ENCODE data around the gene ADRA2B.

The ADRA2B gene

GRCh38 chr2:96107708-96108065 is 8.7 kb downstream of the ADRA2B start:
- CTCF ChIA-PET: interaction anchor here (1.6 kb wide), 1 partner anchor 115 kb away, joined by 4 read pairs; no protein-coding TSS in a partner anchor

GRCh38 chr2:96106991-96107707 is 9.2 kb downstream of the ADRA2B start:
- CTCF ChIA-PET: no interaction called here

More at GRCh38 chr2:96107708-96108065, 8.7 kb downstream of the ADRA2B start:
- no peak for DNase-seq (ENCODE audit: extremely low spot score)
- TF ChIP-seq ARNT (IDR thresholded peaks at IDR 0.05) (no peak), CTBP1 (IDR thresholded peaks at IDR 0.05; ENCODE audit: borderline replicate concordance) (no peak), TARDBP (IDR thresholded peaks at IDR 0.05) (no peak), HDGF (IDR thresholded peaks at IDR 0.05; ENCODE audit: borderline replicate concordance) (no peak), SUZ12 (IDR thresholded peaks at IDR 0.05) (no peak), BHLHE40 (IDR thresholded peaks at IDR 0.05; ENCODE audit: borderline replicate concordance) (no peak), FOXA1 (IDR thresholded peaks at IDR 0.05) (no peak), NFRKB (IDR thresholded peaks at IDR 0.05) (no peak), FOXM1 (IDR thresholded peaks at IDR 0.05; ENCODE audit: borderline replicate concordance) (no peak), ELF4 (IDR thresholded peaks at IDR 0.05) (no peak)
- POLR2A ChIA-PET: no interaction called here

GRCh38 chr2:96105994-96106715 is 10.2 kb downstream of the ADRA2B start:
- ChIA-PET POLR2A (no interaction called here), CTCF (no interaction called here)
- TF ChIP-seq CTBP1 (IDR thresholded peaks at IDR 0.05; ENCODE audit: borderline replicate concordance): no peak
- TF ChIP-seq LEF1 (IDR thresholded peaks at IDR 0.05; ENCODE audit: borderline replicate concordance): no peak
- no peak for TF ChIP-seq PKNOX1 (IDR thresholded peaks at IDR 0.05)
- no peak for TF ChIP-seq BHLHE40 (IDR thresholded peaks at IDR 0.05; ENCODE audit: borderline replicate concordance)
- no peak for TF ChIP-seq FOXK2 (IDR thresholded peaks at IDR 0.05)
- TF ChIP-seq SP1 (IDR thresholded peaks at IDR 0.05): no peak
- no peak for TF ChIP-seq L3MBTL2 (conservative IDR thresholded peaks at IDR 0.05)
- TF ChIP-seq HDGF (IDR thresholded peaks at IDR 0.05; ENCODE audit: borderline replicate concordance): no peak
- no peak for TF ChIP-seq ARNT (IDR thresholded peaks at IDR 0.05)
- TF ChIP-seq FOXA1 (IDR thresholded peaks at IDR 0.05): no peak
- no peak for TF ChIP-seq NFRKB (IDR thresholded peaks at IDR 0.05)
- TF ChIP-seq ZNF384 (IDR thresholded peaks at IDR 0.05): no peak
- no peak for TF ChIP-seq TARDBP (IDR thresholded peaks at IDR 0.05)
- TF ChIP-seq FOXM1 (IDR thresholded peaks at IDR 0.05; ENCODE audit: borderline replicate concordance): no peak
- TF ChIP-seq SUZ12 (IDR thresholded peaks at IDR 0.05): no peak
- TF ChIP-seq ELF4 (IDR thresholded peaks at IDR 0.05): no peak
- DNase-seq (ENCODE audit: extremely low spot score): no peak

More at GRCh38 chr2:96106991-96107707, 9.2 kb downstream of the ADRA2B start:
- TF ChIP-seq FOXK2 (IDR thresholded peaks at IDR 0.05): no peak
- TF ChIP-seq BHLHE40 (IDR thresholded peaks at IDR 0.05; ENCODE audit: borderline replicate concordance): no peak
- no peak for TF ChIP-seq LEF1 (IDR thresholded peaks at IDR 0.05; ENCODE audit: borderline replicate concordance)
- TF ChIP-seq HDGF (IDR thresholded peaks at IDR 0.05; ENCODE audit: borderline replicate concordance): no peak
- no peak for TF ChIP-seq L3MBTL2 (conservative IDR thresholded peaks at IDR 0.05)
- no peak for TF ChIP-seq FOXM1 (IDR thresholded peaks at IDR 0.05; ENCODE audit: borderline replicate concordance)
- TF ChIP-seq ELF4 (IDR thresholded peaks at IDR 0.05): no peak
- no peak for TF ChIP-seq SP1 (IDR thresholded peaks at IDR 0.05)
- no peak for TF ChIP-seq CTBP1 (IDR thresholded peaks at IDR 0.05; ENCODE audit: borderline replicate concordance)
- no peak for TF ChIP-seq ARNT (IDR thresholded peaks at IDR 0.05)
- no peak for TF ChIP-seq FOXA1 (IDR thresholded peaks at IDR 0.05)
- POLR2A ChIA-PET: no interaction called here
- no peak for DNase-seq (ENCODE audit: extremely low spot score)

DNA sequence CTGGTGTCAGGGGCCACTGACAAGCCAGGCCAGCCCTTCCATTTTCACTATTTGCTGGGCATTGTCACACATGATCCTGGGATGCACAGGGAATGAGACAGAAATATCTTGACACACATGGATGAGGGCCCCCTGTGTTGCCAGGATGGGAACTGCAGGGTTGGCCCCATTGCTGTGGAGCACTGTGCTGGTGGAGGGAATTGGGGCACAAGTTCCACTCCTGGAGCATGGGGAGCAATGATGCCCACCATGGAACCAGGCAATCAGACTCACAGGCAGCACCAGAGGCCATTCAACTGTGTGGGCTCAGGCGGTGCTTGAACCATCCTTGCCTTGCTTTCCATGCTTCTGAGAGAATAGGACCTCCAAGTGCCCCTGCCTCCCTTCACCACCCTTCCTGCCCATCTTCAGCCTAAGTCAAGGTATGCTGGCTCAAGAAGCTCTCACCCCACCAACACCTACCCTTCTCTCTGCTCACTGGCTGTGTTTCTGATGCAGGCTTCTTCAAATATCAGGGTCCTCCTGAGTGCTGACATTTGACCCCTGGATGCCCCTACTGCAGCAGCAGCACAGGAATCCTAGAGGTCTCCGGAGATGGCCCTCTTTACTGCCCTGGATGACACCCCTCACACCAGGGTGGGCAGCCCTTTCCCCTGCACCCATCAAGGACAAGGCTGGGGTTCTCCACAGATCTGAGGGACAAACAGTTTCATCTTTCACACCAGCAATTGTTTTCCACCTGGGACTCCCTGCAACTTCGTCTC is 11.0 kb downstream of the ADRA2B start:
- ChIA-PET CTCF (no interaction called here), POLR2A (no interaction called here)
- DNase-seq (ENCODE audit: extremely low spot score): no peak
- no peak for TF ChIP-seq SP1 (IDR thresholded peaks at IDR 0.05)
- no peak for TF ChIP-seq CTBP1 (IDR thresholded peaks at IDR 0.05; ENCODE audit: borderline replicate concordance)
- no peak for TF ChIP-seq L3MBTL2 (conservative IDR thresholded peaks at IDR 0.05)
- TF ChIP-seq PKNOX1 (IDR thresholded peaks at IDR 0.05): no peak
- TF ChIP-seq FOXM1 (IDR thresholded peaks at IDR 0.05; ENCODE audit: borderline replicate concordance): no peak
- no peak for TF ChIP-seq BHLHE40 (IDR thresholded peaks at IDR 0.05; ENCODE audit: borderline replicate concordance)
- TF ChIP-seq TARDBP (IDR thresholded peaks at IDR 0.05): no peak
- no peak for TF ChIP-seq ZNF384 (IDR thresholded peaks at IDR 0.05)
- no peak for TF ChIP-seq FOXA1 (IDR thresholded peaks at IDR 0.05)
- TF ChIP-seq SUZ12 (IDR thresholded peaks at IDR 0.05): no peak
- TF ChIP-seq HDGF (IDR thresholded peaks at IDR 0.05; ENCODE audit: borderline replicate concordance): no peak
- no peak for TF ChIP-seq ARNT (IDR thresholded peaks at IDR 0.05)
- no peak for TF ChIP-seq NFRKB (IDR thresholded peaks at IDR 0.05)
- TF ChIP-seq FOXK2 (IDR thresholded peaks at IDR 0.05): no peak
- no peak for TF ChIP-seq ELF4 (IDR thresholded peaks at IDR 0.05)
- TF ChIP-seq LEF1 (IDR thresholded peaks at IDR 0.05; ENCODE audit: borderline replicate concordance): no peak

DNA sequence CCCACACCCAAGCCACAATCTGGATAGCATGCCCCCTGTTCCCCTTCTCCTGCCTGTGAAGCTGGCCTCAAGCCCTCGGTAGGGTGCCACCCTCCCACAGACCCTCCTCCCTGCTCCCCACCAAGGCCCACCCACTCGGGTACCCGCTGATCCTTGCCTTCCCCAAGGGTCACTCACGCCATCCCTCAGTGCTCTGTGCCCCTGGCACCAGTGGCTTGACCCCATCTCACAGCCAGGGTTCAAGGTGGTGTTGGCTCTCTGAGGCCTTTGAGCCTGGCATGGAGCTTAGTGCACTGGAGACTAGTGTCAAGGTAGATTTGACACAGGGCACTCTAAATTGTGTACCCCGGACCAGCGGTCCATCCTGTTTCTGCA is 11.9 kb downstream of the ADRA2B start:
- ChIA-PET CTCF (no interaction called here), POLR2A (no interaction called here)
- no peak for TF ChIP-seq PKNOX1 (IDR thresholded peaks at IDR 0.05)
- TF ChIP-seq ELF4 (IDR thresholded peaks at IDR 0.05): no peak
- DNase-seq (ENCODE audit: extremely low spot score): no peak

Measured in HEK293T (cell line).